Measurements from ENCODE around the gene NFE2L2.
"Not testable (repeated sequence)": the region's sequence is repeated elsewhere in the genome, so short reads cannot be mapped to it uniquely, and the experiment has no call there.

The NFE2L2 gene

GRCh38 chr2:177279847-177280246 lies 15.3 kb upstream of the NFE2L2 start:
- DNase-seq: no peak

GRCh38 chr2:177275743-177276055 lies 11.2 kb upstream of the NFE2L2 start:
- no peak for DNase-seq

GRCh38 chr2:177275040-177275742 lies 10.7 kb upstream of the NFE2L2 start:
- peak; percentile 48 for DNase-seq

- no peak for DNase-seq
Measured at GRCh38 chr2:177273408-177273807, 8.9 kb upstream of the NFE2L2 start.

- DNase-seq: no peak
Measured at GRCh38 chr2:177272765-177273164, 8.2 kb upstream of the NFE2L2 start.

GRCh38 chr2:177271981-177272666 lies 7.6 kb upstream of the NFE2L2 start:
- DNase-seq: no peak

GRCh38 chr2:177270531-177270930 lies 6.0 kb upstream of the NFE2L2 start:
- no peak for DNase-seq

- DNase-seq: no peak
Measured at GRCh38 chr2:177268901-177269300, 4.4 kb upstream of the NFE2L2 start.

GRCh38 chr2:177268187-177268871 lies 3.8 kb upstream of the NFE2L2 start:
- DNase-seq: no peak

GRCh38 chr2:177266955-177267354 lies 2.4 kb upstream of the NFE2L2 start:
- not testable (repeated sequence) for DNase-seq

GRCh38 chr2:177265824-177266817 lies 1.6 kb upstream of the NFE2L2 start:
- DNase-seq: peak; percentile 57

GRCh38 chr2:177264209-177264692 lies 276 bp downstream of the NFE2L2 start:
- no peak for DNase-seq

GRCh38 chr2:177263451-177264208 lies 897 bp downstream of the NFE2L2 start:
- peak; percentile 98 for DNase-seq

- DNase-seq: no peak
Measured at GRCh38 chr2:177262958-177263450, 1.5 kb downstream of the NFE2L2 start.

GRCh38 chr2:177262092-177262491 lies 2.4 kb downstream of the NFE2L2 start:
- no peak for DNase-seq

GRCh38 chr2:177261116-177262060 lies 3.1 kb downstream of the NFE2L2 start:
- peak; percentile 8 for DNase-seq

GRCh38 chr2:177260379-177260778 lies 4.1 kb downstream of the NFE2L2 start:
- DNase-seq: no peak

- no peak for DNase-seq
Measured at GRCh38 chr2:177258059-177258458, 6.5 kb downstream of the NFE2L2 start.

GRCh38 chr2:177257471-177257870 lies 7.1 kb downstream of the NFE2L2 start:
- no peak for DNase-seq

- no peak for DNase-seq
Measured at GRCh38 chr2:177256695-177257094, 7.8 kb downstream of the NFE2L2 start.

All from fibroblast of skin of back (primary cell).